Uterus (tissue), 2 donors: ENCODE data around the gene IFRD2.

Experiments used
- CTCF ChIP-seq, 4 experiments: fragments of 200-600 bp in 2 of 4; fragments of 450-650 bp in 2 of 4; sonication (generic) in 2 of 4; IDR thresholded peaks; one replicate each; pipeline ENCODE4 v1.5.1; 2016 to 2019; ENCODE audit warnings: antibody characterized with exemption in 4 of 4, mild to moderate bottlenecking in 2 of 4, moderate library complexity in 1 of 4
- POLR2A ChIP-seq, 2 donors: fragments of 450-650 bp; IDR thresholded peaks; one replicate each; pipeline ENCODE4 v1.6.1; 2016; ENCODE audit warnings: antibody characterized with exemption in 2 of 2, mild to moderate bottlenecking in 1 of 2, moderate library complexity in 1 of 2

- no peak for TF ChIP-seq POLR2A (IDR thresholded peaks at IDR 0.05)
- TF ChIP-seq CTCF (IDR thresholded peaks at IDR 0.05): no peak
Measured at GRCh38 chr3:50258029-50258680, 34.1 kb downstream of the IFRD2 start.
